H1 (cell line): ENCODE measurements around the gene GULP1. TPM values are rescaled to one million over a fixed set of nuclear protein-coding genes. Genes with fewer than 3 reads are reported as not detected.

Experiments
- CTCF ChIA-PET: fragments of 300-600 bp; sonication (Branson Sonifier 250); formaldehyde crosslinking; loops from one replicate; lab custom pipeline; 2021; ENCODE audit not compliant: partially characterized antibody; lab: Charles Lee
- POLR2A ChIA-PET: fragments of 300-600 bp; sonication (Branson Sonifier 250); formaldehyde crosslinking; loops from one replicate; lab custom pipeline; 2021; ENCODE audit warnings: inconsistent platforms; ENCODE audit not compliant: partially characterized antibody; lab: Charles Lee
- DNase-seq, 2 experiments: peaks; one replicate each; pipeline versions ENCODE4 v3.0.0 to v3.0.0-alpha.2; 2010 to 2022; ENCODE audit warnings: low spot score in 2 of 2, low read depth in 1 of 2, mixed read lengths in 1 of 2
- FAIRE-seq: peaks from 2 replicates; lab custom pipeline; 2011; peaks lifted over from hg19 to GRCh38; lab: Jason Lieb, UNC
- H2AFZ ChIP-seq: 2 replicates; pipeline ENCODE4 v1.8.1; 2012; ENCODE audit warnings: low read length, inconsistent platforms
- H2AK5ac ChIP-seq: 2 replicates; pipeline ENCODE4 v1.6.1; 2013; ENCODE audit warnings: low read depth, low read length
- H2BK120ac ChIP-seq: replicated peaks from 2 replicates; pipeline ENCODE3; 2013; ENCODE audit warnings: low read depth, low read length, inconsistent platforms
- H2BK12ac ChIP-seq: 2 replicates; pipeline ENCODE4 v1.6.1; 2013; ENCODE audit warnings: low read depth, low read length
- H2BK15ac ChIP-seq: 2 replicates; pipeline ENCODE4 v1.6.1; 2013; ENCODE audit warnings: low read length
- H2BK20ac ChIP-seq: 2 replicates; pipeline ENCODE4 v1.6.1; 2013; ENCODE audit warnings: low read length
- H2BK5ac ChIP-seq: 2 replicates; pipeline ENCODE4 v1.6.1; 2013; ENCODE audit warnings: low read depth, low read length
- H3K14ac ChIP-seq: 2 replicates; pipeline ENCODE4 v1.6.1; 2013; ENCODE audit warnings: inconsistent platforms; ENCODE audit not compliant: insufficient read length
- H3K18ac ChIP-seq: 2 replicates; pipeline ENCODE4 v1.6.1; 2013; ENCODE audit warnings: low read length; ENCODE audit errors: extremely low read depth
- H3K23ac ChIP-seq: 2 replicates; pipeline ENCODE4 v1.6.1; 2013; ENCODE audit warnings: inconsistent platforms; ENCODE audit not compliant: insufficient read length
- H3K23me2 ChIP-seq: 2 replicates; pipeline ENCODE4 v1.6.1; 2013; ENCODE audit warnings: low read depth, low read length
- H3K27ac ChIP-seq: 2 replicates; pipeline ENCODE4 v1.6.1; 2011; ENCODE audit warnings: low read depth, low read length, inconsistent platforms
- H3K27me3 ChIP-seq, 4 experiments: replicated peaks in 1 of 4; 1 replicate in 1 of 4; 2 replicates in 3 of 4; pipeline versions ENCODE4 v1.6.1 to v1.8.1; 2011 to 2013; ENCODE audit warnings: low read length in 3 of 4, mild to moderate bottlenecking in 3 of 4, inconsistent platforms in 2 of 4, mixed read lengths in 2 of 4, moderate library complexity in 1 of 4; ENCODE audit not compliant: control insufficient read depth in 3 of 4, insufficient read depth in 3 of 4; ENCODE audit errors: extremely low read depth in 1 of 4
- H3K36me3 ChIP-seq, 4 experiments: 2 replicates each; pipeline versions ENCODE4 v1.6.1 to v1.8.1; 2011 to 2013; ENCODE audit warnings: mild to moderate bottlenecking in 4 of 4, low read length in 3 of 4, moderate library complexity in 2 of 4, control low read depth in 1 of 4, inconsistent platforms in 1 of 4; ENCODE audit not compliant: insufficient read depth in 4 of 4, control insufficient read depth in 2 of 4
- H3K4ac ChIP-seq: replicated peaks from 2 replicates; pipeline ENCODE3; 2013; ENCODE audit warnings: low read length, low read depth, mixed read lengths, inconsistent platforms; ENCODE audit not compliant: insufficient read length
- H3K4me1 ChIP-seq, 4 experiments: replicated peaks in 1 of 4; 1 replicate in 1 of 4; 2 replicates in 3 of 4; pipeline versions ENCODE4 v1.6.1 to v1.8.1; 2011 to 2013; ENCODE audit warnings: low read length in 3 of 4, inconsistent platforms in 2 of 4, mixed read lengths in 1 of 4; ENCODE audit not compliant: insufficient read depth in 4 of 4, control insufficient read depth in 3 of 4
- H3K4me2 ChIP-seq, 2 experiments: 2 replicates each; pipeline versions ENCODE4 v1.6.1 to v1.8.1; 2011 to 2013; ENCODE audit warnings: low read depth in 2 of 2, low read length in 2 of 2, control low read depth in 1 of 2, inconsistent platforms in 1 of 2, mild to moderate bottlenecking in 1 of 2; ENCODE audit not compliant: insufficient read depth in 1 of 2
- H3K4me3 ChIP-seq, 4 experiments: fragments of 200-600, 300-600 bp in 1 of 4; sonication (generic), shearing (Covaris generic), sonication (Bioruptor Twin) in 1 of 4; 2 replicates each; pipeline versions ENCODE4 v1.5.1 to v1.8.1; 2011 to 2016; ENCODE audit warnings: low read length in 4 of 4, low read depth in 3 of 4, control low read depth in 2 of 4, inconsistent platforms in 2 of 4, mild to moderate bottlenecking in 2 of 4, mixed read lengths in 1 of 4, moderate library complexity in 1 of 4; ENCODE audit not compliant: insufficient read depth in 2 of 4; ENCODE audit errors: extremely low read depth in 1 of 4
- H3K56ac ChIP-seq: replicated peaks from 2 replicates; pipeline ENCODE3; 2013; ENCODE audit warnings: low read depth, mild to moderate bottlenecking, mixed read lengths, low read length, inconsistent platforms; ENCODE audit not compliant: insufficient read length
- H3K79me1 ChIP-seq: 2 replicates; pipeline ENCODE4 v1.6.1; 2013; ENCODE audit warnings: low read depth, low read length, control low read depth
- H3K79me2 ChIP-seq, 2 experiments: 2 replicates each; pipeline versions ENCODE4 v1.6.1 to v1.8.1; 2012 to 2013; ENCODE audit warnings: low read length in 2 of 2, mild to moderate bottlenecking in 2 of 2, inconsistent platforms in 1 of 2; ENCODE audit not compliant: insufficient read depth in 2 of 2, control insufficient read depth in 1 of 2
- H3K9ac ChIP-seq, 4 experiments: replicated peaks in 1 of 4; 1 replicate in 1 of 4; 2 replicates in 3 of 4; pipeline versions ENCODE4 v1.6.1 to v1.8.1; 2011 to 2013; ENCODE audit warnings: low read depth in 3 of 4, low read length in 3 of 4, control low read depth in 2 of 4, mild to moderate bottlenecking in 2 of 4, moderate library complexity in 2 of 4, inconsistent platforms in 1 of 4; ENCODE audit errors: extremely low read depth in 1 of 4
- H3K9me3 ChIP-seq, 2 experiments: 2 replicates each; pipeline versions ENCODE4 v1.6.1 to v1.8.1; 2012 to 2013; ENCODE audit warnings: mild to moderate bottlenecking in 2 of 2, moderate library complexity in 2 of 2, control low read depth in 1 of 2, inconsistent platforms in 1 of 2, low read depth in 1 of 2, low read length in 1 of 2, mixed read lengths in 1 of 2; ENCODE audit not compliant: insufficient read depth in 2 of 2
- H4K20me1 ChIP-seq, 2 experiments: replicated peaks in 1 of 2; 2 replicates each; pipeline versions ENCODE3 to v1.8.1; 2011 to 2013; ENCODE audit warnings: inconsistent platforms in 2 of 2, low read length in 2 of 2, mild to moderate bottlenecking in 1 of 2; ENCODE audit not compliant: insufficient read depth in 2 of 2, control insufficient read depth in 1 of 2
- H4K5ac ChIP-seq: 2 replicates; pipeline ENCODE4 v1.6.1; 2013; ENCODE audit warnings: low read length, low read depth, mixed read lengths, inconsistent platforms; ENCODE audit not compliant: insufficient read length
- H4K8ac ChIP-seq: 2 replicates; pipeline ENCODE4 v1.8.0; 2013; ENCODE audit warnings: mild to moderate bottlenecking, moderate library complexity, low read length, inconsistent platforms; ENCODE audit not compliant: insufficient read depth; ENCODE audit errors: extremely low read depth
- H4K91ac ChIP-seq: replicated peaks from 2 replicates; pipeline ENCODE3; 2013; ENCODE audit warnings: low read length, mixed read lengths, inconsistent platforms; ENCODE audit not compliant: insufficient read length
- CEBPB ChIP-seq: IDR thresholded peaks from 2 replicates; pipeline ENCODE4 v1.6.1; 2012; ENCODE audit warnings: low read depth, low read length
- EGR1 ChIP-seq: IDR thresholded peaks from 2 replicates; pipeline ENCODE4 v1.6.1; 2011; ENCODE audit warnings: low read depth, low read length, borderline replicate concordance
- EZH2 ChIP-seq: fragments of 200-600 bp; sonication (generic); IDR thresholded peaks from 2 replicates; pipeline ENCODE4 v1.7.1; 2012; ENCODE audit warnings: low read depth, mild to moderate bottlenecking, moderate library complexity, low read length, inconsistent platforms; ENCODE audit not compliant: severe bottlenecking
- JUND ChIP-seq: IDR thresholded peaks from 2 replicates; pipeline ENCODE4 v1.6.1; 2011; ENCODE audit warnings: mild to moderate bottlenecking, improper control_type of control experiment, low read length
- SAP30 ChIP-seq: fragments of 300-600 bp; sonication (generic); IDR thresholded peaks from 2 replicates; pipeline ENCODE4 v1.7.1; 2012; ENCODE audit warnings: low read length, moderate library complexity, mild to moderate bottlenecking, inconsistent platforms; ENCODE audit not compliant: insufficient read depth, insufficient replicate concordance
- SIRT6 ChIP-seq: IDR thresholded peaks from one replicate; pipeline ENCODE4 v1.7.1; 2012; ENCODE audit warnings: low read length, inconsistent platforms
- SP4 ChIP-seq: IDR thresholded peaks from 2 replicates; pipeline ENCODE4 v1.6.1; 2012; ENCODE audit warnings: low read length, inconsistent platforms
- YY1 ChIP-seq: IDR thresholded peaks from 2 replicates; pipeline ENCODE4 v1.6.1; 2011; ENCODE audit warnings: low read depth, mild to moderate bottlenecking, low read length
- WGBS, 2 experiments: shearing (Covaris generic) in 1 of 2; methylation state at CpG; one replicate each; pipeline versions ENCODE4 v1.1.6 to v1.1.7; 2013 to 2015; ENCODE audit warnings: low lambda C conversion rate in 2 of 2, mixed read lengths in 2 of 2, inconsistent platforms in 1 of 2, low coverage in 1 of 2, missing lambda C conversion rate in 1 of 2; ENCODE audit not compliant: insufficient replicate concordance in 2 of 2, insufficient coverage in 1 of 2, insufficient read length in 1 of 2; ENCODE audit errors: extremely low coverage in 1 of 2, missing lambda C conversion rate in 1 of 2; 5-methylcytosine and 5-hydroxymethylcytosine counted together
- polyA plus RNA-seq, 7 experiments: library from polyadenylated mRNA; depleted of rRNA in 3 of 7; stranded (reverse) in 5 of 7; unstranded in 2 of 7; fragments of >200 nt in 5 of 7; fragments of 200-250 nt in 2 of 7; gene quantifications; 1 replicate in 5 of 7; 2 replicates in 1 of 7; 4 replicates in 1 of 7; pipeline versions ENCODE4 v1.2.1 to v1.2.3, GENCODE V29; 2011 to 2013; ENCODE audit warnings: missing spikeins in 2 of 7, mixed read lengths in 2 of 7
- total RNA-seq: library from RNA; stranded (reverse); fragmentation: NEBNext Ultra II Directional; extraction: Animal tissue kit (Norgen Biotek cat#: 25700); gene quantifications from 2 replicates; pipeline ENCODE4 v1.2.1, GENCODE V29; 2021

GULP1 gene
- total and polyA plus RNA-seq, 2 of the 8 experiments (the other 6 are each of a cell fraction or from before 2014, with no cell fraction given), result 69.7 to 139 TPM

- 100% methylated on average over 2 of the region's 2 CpGs; no CpG with 5 or more reads in 1 of the 2 experiments for WGBS, 2 experiments
- FAIRE-seq, result no peak
These were observed 43.2 kb upstream of the GULP1 start for GRCh38 chr2:188248513-188248912.

More at GRCh38 chr2:188248513-188248912, 43.2 kb upstream of the GULP1 start:
- H2AFZ ChIP-seq, result no peak overlapping the region
- H2BK120ac ChIP-seq, result no peak overlapping the region
- no peaks in the 10 kb centered on the region for H3K36me3 ChIP-seq
- CTCF ChIA-PET, result interaction anchor here (1.3 to 1.6 kb wide), 2 partner anchors 9 to 97 kb away, joined by 3 read pairs; no protein-coding TSS in a partner anchor
- no peak overlapping the region for H3K27ac ChIP-seq
- H4K8ac ChIP-seq, result no peak overlapping the region
- no peak overlapping the region for H2BK20ac ChIP-seq
- H3K4me3 ChIP-seq, result no peak overlapping the region
- no peak overlapping the region for H3K56ac ChIP-seq
- TF ChIP-seq SP4, result no peak
- no peak for TF ChIP-seq SIRT6
- no peak for TF ChIP-seq CEBPB
- no peak for TF ChIP-seq SAP30
- no peak for TF ChIP-seq EZH2
- no peak for TF ChIP-seq JUND
- TF ChIP-seq YY1, result no peak
- no peak for TF ChIP-seq EGR1
- TF ChIP-seq, all 59 proteins: peak for 0
- POLR2A ChIA-PET, result interaction anchor here (1.6 to 2.1 kb wide), 2 partner anchors 30 to 44 kb away, joined by 3 to 7 read pairs; partner anchors contain the start of gene GULP1
- Histone ChIP-seq H3K4me1 (peaks cover 0 to 5% (median 1%) of the 10 kb centered on the region in 4 experiments; a peak in 2 of 7 replicates), H3K23me2 (no peaks in the 10 kb centered on the region), H4K91ac (no peak overlapping the region), H4K20me1 (no peaks in the 10 kb centered on the region), H3K23ac (no peak overlapping the region), H3K4ac (no peak overlapping the region), H2BK12ac (no peak overlapping the region), H2BK15ac (no peak overlapping the region), H3K79me2 (no peaks in the 10 kb centered on the region), H3K27me3 (no peaks in the 10 kb centered on the region), H4K5ac (no peak overlapping the region), H3K4me2 (no peak overlapping the region), H3K14ac (no peak overlapping the region), H3K18ac (no peak overlapping the region), H3K9ac (no peak overlapping the region), H2BK5ac (no peak overlapping the region), H2AK5ac (no peak overlapping the region), H3K9me3 (no peaks in the 10 kb centered on the region), H3K79me1 (no peaks in the 10 kb centered on the region)
- DNase-seq, result no peak
